Activated CD4-positive, alpha-beta T cell treated with anti-CD3 and anti-CD28 coated beads, Interleukin-2, amount 10 ng/mL, durations not matched to agents 24 days and 14 days (primary cell): ENCODE data around the gene SLC7A4. TPM values are rescaled to one million over a fixed set of nuclear protein-coding genes. Genes with fewer than 3 reads are reported as not detected.
"Not testable (repeated sequence)": the region's sequence is repeated elsewhere in the genome, so short reads cannot be mapped to it uniquely, and the experiment has no call there.

Experiments used
- DNase-seq: peaks from one replicate; pipeline ENCODE4 v3.0.0; 2022
- H3K27ac Mint-ChIP-seq: one replicate; pipeline ENCODE4 v1.8.0; 2022; ENCODE audit warnings: mild to moderate bottlenecking, mixed read lengths
- H3K27me3 Mint-ChIP-seq: one replicate; pipeline ENCODE4 v1.8.0; 2022; ENCODE audit warnings: mixed read lengths
- H3K36me3 Mint-ChIP-seq: one replicate; pipeline ENCODE4 v1.8.0; 2022; ENCODE audit warnings: low read depth, mild to moderate bottlenecking, mixed read lengths
- H3K4me1 Mint-ChIP-seq: one replicate; pipeline ENCODE4 v1.8.0; 2021; ENCODE audit warnings: mixed read lengths
- H3K4me3 Mint-ChIP-seq: one replicate; pipeline ENCODE4 v1.8.0; 2022; ENCODE audit warnings: mild to moderate bottlenecking, moderate library complexity, mixed read lengths
- H3K9me3 Mint-ChIP-seq: one replicate; pipeline ENCODE4 v1.8.0; 2021; ENCODE audit warnings: mixed read lengths
- intact Hi-C: fragments of 100-400 bp; cut with micrococcal nuclease; formaldehyde crosslinking; loops from one replicate; pipeline ENCODE4 v1.15.1; 2023
- total RNA-seq: library from RNA; stranded (reverse); gene quantifications from 2 replicates; pipeline ENCODE4 v1.2.3, GENCODE V29; 2022

SLC7A4 gene
- total RNA-seq, 1 donor from 2014 or later, result not detected

- no peaks in the 10 kb centered on the region for H3K4me1 Mint-ChIP-seq
- no peak overlapping the region for H3K4me3 Mint-ChIP-seq
- H3K27ac Mint-ChIP-seq, result no peak overlapping the region
- DNase-seq, result no peak
- intact Hi-C loops, result no loop called here
- H3K27me3 Mint-ChIP-seq, result no peaks in the 10 kb centered on the region
- no peaks in the 10 kb centered on the region for H3K9me3 Mint-ChIP-seq
- no peaks in the 10 kb centered on the region for H3K36me3 Mint-ChIP-seq
These were observed 38.6 kb upstream of the SLC7A4 start for GRCh38 chr22:21070690-21071615.

- H3K9me3 Mint-ChIP-seq, result no peaks in the 10 kb centered on the region
- H3K27ac Mint-ChIP-seq, result no peak overlapping the region
- DNase-seq, result no peak
- peaks cover 4% of the 10 kb centered on the region for H3K27me3 Mint-ChIP-seq
- intact Hi-C loops, result no loop called here
- no peaks in the 10 kb centered on the region for H3K36me3 Mint-ChIP-seq
- no peaks in the 10 kb centered on the region for H3K4me1 Mint-ChIP-seq
- no peak overlapping the region for H3K4me3 Mint-ChIP-seq
These were observed 37.0 kb upstream of the SLC7A4 start for GRCh38 chr22:21069375-21069774.

- Mint-ChIP-seq H3K36me3 (no peaks in the 10 kb centered on the region), H3K4me1 (no peaks in the 10 kb centered on the region), H3K27ac (no peak overlapping the region), H3K27me3 (peaks cover 4% of the 10 kb centered on the region), H3K4me3 (no peak overlapping the region), H3K9me3 (no peaks in the 10 kb centered on the region)
- no peak for DNase-seq
- intact Hi-C loops, result no loop called here
These were observed 36.4 kb upstream of the SLC7A4 start for GRCh38 chr22:21068681-21069276.

- H3K36me3 Mint-ChIP-seq, result no peaks in the 10 kb centered on the region
- no peaks in the 10 kb centered on the region for H3K4me1 Mint-ChIP-seq
- no peak overlapping the region for H3K27ac Mint-ChIP-seq
- DNase-seq, result no peak
- no peaks in the 10 kb centered on the region for H3K9me3 Mint-ChIP-seq
- H3K27me3 Mint-ChIP-seq, result peaks cover 4% of the 10 kb centered on the region
- H3K4me3 Mint-ChIP-seq, result no peak overlapping the region
- intact Hi-C loops, result no loop called here
These were observed 35.7 kb upstream of the SLC7A4 start for GRCh38 chr22:21067901-21068680.

GRCh38 chr22:21067075-21067900 is 34.9 kb upstream of the SLC7A4 start:
- H3K27ac Mint-ChIP-seq, result no peak overlapping the region
- intact Hi-C loops, result no loop called here
- DNase-seq, result no peak
- no peaks in the 10 kb centered on the region for H3K4me1 Mint-ChIP-seq
- H3K36me3 Mint-ChIP-seq, result no peaks in the 10 kb centered on the region
- H3K27me3 Mint-ChIP-seq, result peaks cover 4% of the 10 kb centered on the region
- H3K9me3 Mint-ChIP-seq, result no peaks in the 10 kb centered on the region
- no peak overlapping the region for H3K4me3 Mint-ChIP-seq

- no peaks in the 10 kb centered on the region for H3K9me3 Mint-ChIP-seq
- no peaks in the 10 kb centered on the region for H3K36me3 Mint-ChIP-seq
- H3K27ac Mint-ChIP-seq, result no peak overlapping the region
- peaks cover 4% of the 10 kb centered on the region for H3K27me3 Mint-ChIP-seq
- no peaks in the 10 kb centered on the region for H3K4me1 Mint-ChIP-seq
- intact Hi-C loops, result no loop called here
- no peak overlapping the region for H3K4me3 Mint-ChIP-seq
- no peak for DNase-seq
These were observed 32.8 kb upstream of the SLC7A4 start for GRCh38 chr22:21064917-21065864.

- H3K4me3 Mint-ChIP-seq, H3K27me3 Mint-ChIP-seq, H3K27ac Mint-ChIP-seq, DNase-seq, H3K36me3 Mint-ChIP-seq, H3K9me3 Mint-ChIP-seq, H3K4me1 Mint-ChIP-seq, intact Hi-C loops: not testable (repeated sequence)
These were observed 32.1 kb upstream of the SLC7A4 start for GRCh38 chr22:21064425-21064824.

GRCh38 chr22:21061660-21062321 is 29.4 kb upstream of the SLC7A4 start:
- DNase-seq, H3K9me3 Mint-ChIP-seq, H3K27me3 Mint-ChIP-seq, H3K4me1 Mint-ChIP-seq, H3K27ac Mint-ChIP-seq, H3K4me3 Mint-ChIP-seq, intact Hi-C loops, H3K36me3 Mint-ChIP-seq: not testable (repeated sequence)

GRCh38 chr22:21060363-21060762 is 28.0 kb upstream of the SLC7A4 start:
- intact Hi-C loops, H3K4me3 Mint-ChIP-seq, H3K9me3 Mint-ChIP-seq, H3K36me3 Mint-ChIP-seq, H3K27me3 Mint-ChIP-seq, H3K27ac Mint-ChIP-seq, DNase-seq: not testable (repeated sequence)
- peaks cover 12% of the 10 kb centered on the region for H3K4me1 Mint-ChIP-seq

GRCh38 chr22:21055880-21056319 is 23.5 kb upstream of the SLC7A4 start:
- no peak overlapping the region for H3K27ac Mint-ChIP-seq
- peak; percentile 58 for DNase-seq
- peaks cover 5% of the 10 kb centered on the region for H3K27me3 Mint-ChIP-seq
- no peaks in the 10 kb centered on the region for H3K36me3 Mint-ChIP-seq
- intact Hi-C loops, result no loop called here
- peak overlapping the region; percentile 52 for H3K4me3 Mint-ChIP-seq
- peaks cover 22% of the 10 kb centered on the region for H3K4me1 Mint-ChIP-seq
- no peaks in the 10 kb centered on the region for H3K9me3 Mint-ChIP-seq

- peak overlapping the region; percentile 52 for H3K4me3 Mint-ChIP-seq
- H3K27me3 Mint-ChIP-seq, result peaks cover 5% of the 10 kb centered on the region
- H3K4me1 Mint-ChIP-seq, result peaks cover 22% of the 10 kb centered on the region
- H3K27ac Mint-ChIP-seq, result no peak overlapping the region
- H3K36me3 Mint-ChIP-seq, result no peaks in the 10 kb centered on the region
- H3K9me3 Mint-ChIP-seq, result no peaks in the 10 kb centered on the region
- intact Hi-C loops, result no loop called here
- DNase-seq, result no peak
These were observed 23.1 kb upstream of the SLC7A4 start for GRCh38 chr22:21055564-21055834.

- Mint-ChIP-seq H3K27me3 (peaks cover 5% of the 10 kb centered on the region), H3K9me3 (no peaks in the 10 kb centered on the region), H3K36me3 (no peaks in the 10 kb centered on the region), H3K4me1 (peaks cover 22% of the 10 kb centered on the region), H3K4me3 (no peak overlapping the region), H3K27ac (no peak overlapping the region)
- intact Hi-C loops, result no loop called here
- DNase-seq, result no peak
These were observed 22.6 kb upstream of the SLC7A4 start for GRCh38 chr22:21054714-21055563.
